NCI-H1417 (cell line): Measurements from ENCODE around the gene DCDC2C.

Source experiments
- DNase-seq, 3 experiments: peaks; one replicate each; lab custom pipeline; 2025; lab: John Stamatoyannopoulos, UW

The DCDC2C gene

DNA sequence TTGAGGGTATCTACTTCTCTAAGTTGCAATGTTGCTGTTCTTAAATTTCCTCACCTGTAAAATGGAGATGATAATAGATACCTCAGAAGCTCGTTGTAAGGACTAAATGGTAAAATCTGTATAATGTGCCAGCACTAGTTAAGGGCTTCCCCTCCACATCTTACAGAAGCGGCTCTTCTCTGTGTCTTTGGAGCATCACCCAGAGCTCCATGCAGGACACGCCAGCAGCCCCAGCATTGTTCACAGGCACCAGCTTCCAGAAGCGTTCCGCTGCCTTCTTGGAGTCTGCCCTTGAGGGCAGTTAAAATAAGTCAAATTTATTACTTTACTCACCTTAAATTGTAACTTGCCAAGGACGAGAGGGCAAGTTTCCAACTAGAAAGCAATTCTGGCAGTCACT, 5.8 kb downstream of the DCDC2C start:
- no peak for DNase-seq

DNA sequence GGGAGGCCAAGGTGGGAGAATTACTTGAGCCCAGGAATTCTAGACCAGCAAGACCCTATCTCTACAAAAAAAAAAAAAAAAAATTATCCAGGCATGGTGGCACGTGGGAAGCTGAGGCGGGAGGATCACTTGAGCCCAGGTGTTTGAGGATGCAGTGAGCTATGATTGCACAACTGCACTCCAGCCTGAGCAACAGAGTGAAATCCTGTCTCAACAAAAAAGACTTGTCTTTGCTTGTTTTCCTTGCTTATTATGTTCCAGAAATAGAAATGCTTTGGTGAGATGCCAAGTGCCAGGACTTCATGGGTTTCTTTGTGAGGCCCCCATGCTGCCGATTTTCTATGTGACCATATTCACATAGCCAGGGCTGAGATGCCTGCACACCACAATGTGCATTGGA, 9.0 kb downstream of the DCDC2C start:
- no peak for DNase-seq

DNA sequence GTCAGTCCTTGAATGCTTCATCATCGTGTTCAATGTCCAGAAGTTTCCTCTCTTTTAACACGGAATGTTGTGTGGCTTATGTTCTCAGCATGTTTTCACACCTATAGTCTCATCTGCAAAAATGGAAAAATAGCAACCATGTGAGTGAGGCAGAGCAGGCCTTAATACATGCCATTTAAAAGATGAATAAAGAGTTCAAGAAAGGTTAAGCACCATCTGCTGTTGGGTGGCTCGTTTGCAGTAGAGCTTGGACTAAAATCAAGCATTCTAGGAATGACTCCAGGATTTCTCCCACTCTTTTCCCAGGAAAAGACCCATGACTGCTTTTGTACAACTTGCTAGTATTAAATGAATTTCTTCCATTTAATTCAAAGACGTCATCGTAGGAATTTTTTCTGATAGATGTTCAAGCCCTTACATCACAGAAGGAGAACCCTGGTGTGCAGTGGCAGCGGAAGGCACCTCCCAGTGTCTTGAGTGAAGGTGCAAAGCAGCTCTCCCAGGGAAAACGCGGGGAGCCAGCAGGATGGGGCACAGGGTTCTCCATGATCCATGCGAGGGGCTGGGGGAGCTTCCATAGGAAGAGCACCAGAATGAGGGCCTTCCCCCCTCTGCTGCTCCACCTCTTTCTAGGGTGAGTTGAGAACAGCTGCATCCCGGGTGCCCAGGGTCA, 9.6 kb downstream of the DCDC2C start:
- no peak for DNase-seq

DNA sequence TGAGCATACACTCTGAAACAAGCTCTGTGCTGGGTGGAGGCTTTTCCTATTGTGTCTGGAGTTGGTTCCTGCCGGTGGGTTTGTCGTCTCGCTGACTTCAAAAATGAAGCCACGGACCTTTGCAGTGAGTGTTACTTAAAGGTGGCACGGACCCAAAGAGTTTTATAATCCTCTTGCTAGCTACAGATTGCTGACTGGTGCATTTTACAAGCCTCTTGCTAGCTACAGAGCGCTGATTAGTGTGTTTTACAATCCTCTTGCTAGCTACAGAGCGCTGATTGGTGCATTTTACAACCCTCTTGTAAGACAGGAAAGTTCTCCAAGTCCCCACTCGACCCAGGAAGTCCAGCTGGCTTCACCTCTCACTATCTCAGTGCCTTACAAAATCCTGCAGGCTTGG, 15.3 kb downstream of the DCDC2C start:
- no peak for DNase-seq

DNA sequence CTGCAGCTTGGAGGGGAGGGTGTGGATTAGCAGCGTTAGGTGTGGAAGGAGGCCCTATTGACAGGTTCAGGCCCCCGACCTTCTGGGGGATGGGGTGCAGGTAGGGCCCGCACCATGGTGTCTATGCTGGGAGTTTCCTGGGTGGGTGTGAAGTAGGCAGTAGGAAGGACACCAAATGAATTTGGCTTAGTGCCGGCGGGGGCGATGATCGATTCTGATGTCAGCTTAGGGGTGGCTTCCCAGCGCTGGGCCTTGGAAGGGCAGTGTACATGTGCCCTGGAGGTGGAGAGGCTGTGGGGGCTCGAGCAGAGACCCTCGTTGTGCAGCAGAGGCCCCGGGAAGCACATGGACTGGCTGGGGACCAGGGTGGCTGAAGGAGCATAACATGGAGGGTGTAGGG, 21.6 kb downstream of the DCDC2C start:
- no peak for DNase-seq

DNA sequence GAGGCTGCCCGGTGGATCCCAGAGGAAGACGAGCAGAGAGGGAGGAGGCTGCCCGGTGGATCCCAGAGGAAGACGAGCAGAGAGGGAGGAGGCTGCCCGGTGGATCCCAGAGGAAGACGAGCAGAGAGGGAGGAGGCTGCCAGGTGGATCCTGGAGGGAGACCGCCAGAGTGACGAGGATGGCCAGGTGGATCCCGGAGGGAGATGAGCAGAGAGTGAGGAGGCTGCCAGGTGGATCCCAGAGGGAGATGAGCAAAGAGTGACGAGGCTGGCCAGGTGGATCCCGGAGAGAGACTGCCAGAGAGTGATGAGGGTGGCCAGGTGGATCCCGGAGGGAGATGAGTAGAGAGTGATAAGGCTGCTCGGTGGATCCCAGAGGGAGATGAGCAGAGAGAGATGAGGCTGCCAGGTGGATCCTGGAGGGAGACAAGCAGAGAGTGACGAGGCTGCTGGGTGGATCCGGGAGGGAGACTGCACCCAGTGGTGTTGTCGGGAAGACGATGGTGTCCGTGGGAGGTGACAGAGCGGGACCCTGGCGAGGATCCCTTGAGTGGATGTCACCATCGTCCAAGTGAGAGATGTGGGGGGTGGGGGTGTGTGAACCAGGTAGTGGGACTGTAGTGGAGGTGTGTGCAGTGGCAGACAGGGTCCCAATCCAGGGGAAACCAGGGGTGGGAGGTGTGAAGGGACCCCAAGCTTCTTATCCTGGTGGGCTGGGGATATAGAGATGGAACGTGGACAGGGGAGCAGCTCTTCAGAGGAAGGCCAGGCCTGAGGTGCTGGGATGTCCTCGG, 22.3 kb downstream of the DCDC2C start:
- DNase-seq = no peak

DNA sequence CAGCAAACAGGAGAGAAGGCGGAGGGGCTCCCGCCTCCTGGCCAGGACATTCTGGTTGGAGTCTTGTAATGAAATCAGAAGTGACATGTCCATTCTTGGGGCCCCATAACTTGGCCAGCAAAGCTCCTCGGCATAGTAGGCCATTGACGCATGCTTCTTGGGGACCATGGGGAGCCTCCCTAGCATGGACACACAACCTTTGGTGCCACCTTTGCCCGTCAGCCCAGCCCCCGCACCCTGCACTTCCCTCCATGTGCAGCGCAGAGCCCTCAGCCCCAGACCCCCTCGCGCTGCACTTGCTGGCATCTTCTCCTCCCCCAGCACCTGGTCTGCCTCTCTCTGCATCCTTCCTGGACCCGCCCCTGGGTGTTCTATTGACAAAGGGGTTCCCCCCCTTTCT, 23.1 kb downstream of the DCDC2C start:
- DNase-seq = peak in 1 of 3 experiments; percentile 33

DNA sequence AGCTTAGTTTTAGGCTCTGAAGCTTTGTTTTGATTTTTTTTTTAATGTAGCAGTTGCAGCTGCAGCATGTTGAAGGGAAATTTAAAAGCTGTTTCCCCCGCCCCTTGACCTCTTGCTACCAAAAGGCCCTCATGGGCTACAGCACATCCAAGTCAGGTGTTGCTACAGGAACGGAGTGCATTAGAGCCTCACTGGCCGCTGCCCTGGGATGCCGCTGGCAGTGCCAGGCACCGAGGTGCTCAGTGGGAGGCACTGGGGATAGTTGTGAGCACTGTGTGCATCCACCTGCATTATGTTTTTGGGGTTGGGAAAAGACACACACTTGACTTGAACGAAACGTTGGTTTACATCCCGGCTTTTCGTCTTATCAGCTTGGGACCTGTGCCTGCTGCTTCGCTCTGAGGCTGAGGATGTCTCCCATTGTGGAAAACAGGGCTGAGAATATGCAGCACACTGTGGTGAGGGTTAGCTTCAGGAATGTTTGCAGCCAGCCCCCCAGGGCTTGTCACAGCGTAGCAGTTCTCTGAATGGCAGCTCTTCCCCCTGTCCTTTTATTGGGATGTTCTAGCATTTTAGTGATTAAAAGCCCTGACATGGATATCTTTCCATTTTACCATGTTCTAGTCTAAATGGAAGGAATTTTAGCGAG, 24.1 kb downstream of the DCDC2C start:
- peak in 2 of 3 experiments; percentile 42 to 63 for DNase-seq

DNA sequence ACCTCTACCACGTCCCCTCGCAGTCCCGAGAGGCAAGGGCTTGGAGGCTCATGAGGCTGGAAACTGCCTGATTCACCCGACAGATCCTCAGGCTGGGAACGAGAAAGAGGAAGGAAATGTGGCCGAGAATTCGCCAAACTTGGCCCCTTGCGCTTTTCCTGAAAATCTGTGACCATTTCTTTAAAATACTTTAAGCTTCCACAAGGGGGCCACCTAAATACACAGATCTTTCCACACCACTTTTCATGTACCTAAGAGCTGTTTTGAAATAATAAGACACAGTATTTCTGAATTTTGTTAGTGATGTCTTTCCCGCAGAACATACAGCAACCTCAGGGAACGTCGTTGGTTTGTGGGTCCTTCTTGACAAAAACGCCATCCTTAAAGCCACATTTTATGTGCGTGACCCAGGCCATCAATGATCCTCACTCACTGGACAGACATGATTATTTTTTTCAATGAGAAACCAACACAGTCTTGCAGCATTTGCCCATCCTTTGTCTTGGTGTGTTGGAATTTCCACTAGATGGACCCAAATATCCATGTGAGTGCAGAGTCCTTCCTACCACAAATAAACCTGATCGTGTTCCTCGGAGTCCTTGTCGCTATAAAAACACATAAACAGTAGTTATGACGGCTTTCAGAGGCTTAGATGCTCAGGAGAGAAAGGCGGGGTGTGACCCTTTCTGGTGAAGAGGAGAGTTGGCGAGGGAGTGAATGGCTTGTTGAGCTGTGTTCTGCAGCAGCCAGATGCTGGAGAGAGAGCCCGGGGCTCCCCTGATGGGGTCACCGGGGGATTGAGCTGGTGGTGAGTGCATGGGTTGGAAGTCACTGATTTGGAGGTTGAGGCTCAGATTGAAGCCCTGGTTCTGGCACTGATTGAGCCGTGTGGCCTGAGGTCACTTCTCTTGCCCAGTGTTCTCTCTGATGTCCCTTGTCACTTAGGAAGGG, 25.0 kb downstream of the DCDC2C start:
- DNase-seq = peak; percentile 76 to 91 (median 78)

DNA sequence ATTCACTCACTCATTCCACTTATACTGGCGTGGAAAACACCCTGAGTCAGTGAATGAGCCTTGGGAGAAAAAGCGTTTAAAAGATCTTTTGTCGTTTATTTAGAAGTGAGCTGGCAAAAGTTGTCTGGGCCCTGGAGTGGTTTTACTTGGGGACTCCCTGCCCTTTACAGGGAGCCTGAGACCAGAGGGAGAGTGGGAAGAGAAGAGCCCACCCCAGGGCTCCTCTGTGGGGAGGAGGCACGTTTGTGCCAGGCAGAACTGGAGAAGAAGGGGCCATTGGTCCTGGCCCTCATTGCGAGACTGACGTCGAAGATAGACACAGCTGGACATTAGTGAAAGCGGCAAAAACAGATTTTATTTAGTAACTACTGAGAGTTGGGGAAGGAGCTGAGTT, 25.7 kb downstream of the DCDC2C start:
- no peak for DNase-seq

DNA sequence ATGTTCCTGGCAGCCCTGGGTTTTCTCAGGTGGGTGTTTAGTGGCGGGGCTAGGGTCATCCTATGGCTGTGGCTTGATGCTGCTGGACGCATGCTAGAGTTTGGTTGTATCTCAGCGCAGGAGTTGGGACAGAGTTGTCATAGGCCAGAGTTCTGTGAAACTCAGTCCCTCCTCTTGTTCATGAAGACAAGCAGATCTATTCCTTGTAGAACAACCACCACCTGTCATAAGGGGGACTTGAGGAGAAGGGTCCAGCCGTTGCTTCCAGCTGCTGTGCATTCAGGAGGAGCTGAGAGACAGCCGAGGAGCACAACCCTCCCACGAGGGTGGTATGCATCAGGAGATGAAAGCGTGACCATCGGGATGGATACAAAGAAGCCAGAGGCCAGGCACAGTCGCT, 26.4 kb downstream of the DCDC2C start:
- no peak for DNase-seq

DNA sequence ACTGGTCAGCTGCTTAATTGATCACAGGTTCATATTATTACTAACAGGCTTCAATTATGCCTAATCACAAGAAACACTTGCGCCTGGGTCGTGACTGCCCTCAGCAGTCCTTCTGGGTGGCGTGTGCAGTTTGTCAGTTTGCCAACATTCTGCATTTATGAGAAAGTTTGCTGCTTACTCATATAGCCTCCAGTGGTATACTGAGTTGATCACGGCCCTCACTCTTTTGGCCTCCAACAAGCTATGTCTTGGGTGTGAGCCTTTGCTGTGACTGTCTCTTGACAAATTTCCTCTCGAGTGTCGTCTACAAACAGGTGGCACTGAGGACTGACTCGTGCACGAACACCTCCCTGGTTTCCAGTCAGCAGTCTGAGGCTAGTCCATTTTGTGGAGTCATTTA, 27.3 kb downstream of the DCDC2C start:
- DNase-seq = no peak

DNA sequence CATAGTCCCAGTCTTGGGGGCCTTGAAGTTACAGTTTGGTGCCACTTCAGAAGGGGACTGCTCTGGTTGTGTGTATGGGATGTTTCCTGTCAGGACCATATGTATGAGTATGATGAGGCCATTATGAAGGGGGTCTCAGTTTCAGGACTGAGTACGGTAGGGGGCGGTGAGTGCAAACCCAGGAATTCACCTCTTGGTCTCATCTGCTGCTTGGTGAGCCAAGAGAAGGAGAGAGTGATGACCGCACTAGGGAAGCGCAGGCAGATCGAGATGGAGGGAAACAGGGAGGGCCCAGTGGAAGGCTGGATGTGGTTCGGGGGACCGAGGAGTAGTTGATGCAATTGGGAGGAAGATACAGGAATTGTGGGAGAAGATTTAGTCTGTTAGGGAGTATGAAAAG, 28.5 kb downstream of the DCDC2C start:
- DNase-seq = no peak

DNA sequence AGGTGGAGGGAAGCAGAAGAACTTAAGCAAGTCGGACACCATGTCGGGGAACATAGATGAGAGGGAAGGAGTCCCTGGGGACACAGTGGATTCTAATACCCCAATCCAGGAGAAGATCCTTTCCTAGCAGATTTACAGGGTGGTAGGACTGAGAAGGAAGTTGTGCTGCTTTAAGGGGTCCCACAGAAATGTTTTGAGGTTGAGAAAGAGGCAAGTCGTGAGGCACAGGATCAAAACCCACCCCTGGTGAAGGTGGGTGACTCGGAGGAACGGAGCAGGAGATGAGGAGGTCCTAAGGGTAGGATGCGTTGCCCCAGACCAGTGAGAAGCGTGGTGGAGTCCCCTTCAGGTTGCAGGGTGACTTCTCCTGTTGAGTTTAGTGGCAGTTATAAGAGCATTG, 32.7 kb downstream of the DCDC2C start:
- DNase-seq = no peak

DNA sequence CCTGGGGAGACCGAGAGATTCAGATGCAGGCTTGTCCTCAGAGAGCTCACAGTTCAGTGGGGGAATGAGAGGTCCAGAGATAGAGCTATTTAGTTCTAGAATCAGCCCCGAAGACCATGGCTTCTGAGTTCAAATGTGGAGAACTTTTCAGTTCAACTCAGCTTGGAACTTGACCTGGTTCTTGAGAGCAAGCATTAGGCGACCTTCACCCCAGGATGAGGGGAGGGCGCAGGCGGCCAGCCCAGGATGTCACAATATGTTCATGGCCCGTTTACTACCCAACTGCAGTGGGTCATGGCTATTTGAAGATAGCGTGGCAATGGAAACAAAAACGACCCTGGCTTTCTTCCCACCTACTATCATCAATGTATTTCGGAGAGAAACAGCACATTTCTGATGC, 33.8 kb downstream of the DCDC2C start:
- no peak for DNase-seq

DNA sequence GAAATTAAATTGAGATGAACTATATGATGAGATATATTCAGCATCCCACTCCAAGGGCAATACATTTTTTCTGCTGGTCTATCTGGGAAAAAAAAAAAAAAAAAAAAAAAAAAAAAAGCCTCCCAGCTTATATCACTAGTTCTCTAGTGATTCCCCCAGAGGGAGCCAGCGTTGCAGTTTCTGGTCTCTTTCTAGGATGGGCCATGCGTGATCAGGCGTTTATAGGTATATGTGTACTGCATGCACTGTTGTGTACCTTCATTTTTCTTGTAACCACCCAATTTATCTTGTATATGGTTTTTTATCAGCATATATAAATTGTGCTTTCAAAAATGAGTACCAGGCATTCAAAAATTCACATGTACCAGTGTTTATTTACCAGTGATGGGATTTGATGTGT, 35.1 kb downstream of the DCDC2C start:
- DNase-seq = peak in 2 of 3 experiments; percentile 51 to 60

DNA sequence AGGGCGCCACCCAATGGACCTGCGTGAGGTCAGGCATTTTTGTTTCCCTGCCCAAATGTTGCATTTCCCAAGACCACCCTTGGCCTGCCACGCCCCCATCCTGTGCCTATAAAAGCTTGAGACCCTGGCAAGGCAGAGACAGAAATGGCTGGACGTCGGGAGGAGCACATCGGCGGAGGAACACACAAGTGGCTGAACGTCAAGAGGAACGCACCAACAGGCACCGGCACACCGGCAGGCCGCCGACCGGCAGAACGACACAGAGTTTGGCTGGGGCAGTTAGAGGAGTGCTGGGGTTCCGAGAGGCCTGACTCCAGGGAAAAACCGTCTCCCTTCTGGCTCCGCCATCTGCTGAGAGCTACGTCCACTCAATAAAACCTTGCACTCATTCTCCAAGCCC, 35.9 kb downstream of the DCDC2C start:
- DNase-seq = no peak

DNA sequence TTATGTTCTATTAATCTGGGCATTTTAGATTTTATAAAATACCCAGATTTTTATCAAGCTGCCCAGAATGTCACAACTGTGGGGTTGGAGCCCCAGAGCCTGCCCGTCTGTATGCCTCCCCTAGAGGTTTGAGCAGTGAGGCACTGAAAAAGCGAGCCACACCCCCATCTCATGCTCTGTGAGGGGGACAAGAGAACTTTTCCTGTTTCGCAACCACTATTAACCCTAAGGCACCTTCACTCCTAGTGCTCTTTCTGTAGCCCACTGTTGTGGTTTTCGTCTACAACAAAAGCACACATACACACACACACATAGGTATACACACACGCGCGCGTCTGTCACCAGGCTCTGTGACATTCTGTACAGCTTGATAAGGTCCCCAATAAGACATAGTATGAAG, 38.0 kb downstream of the DCDC2C start:
- DNase-seq = no peak

DNA sequence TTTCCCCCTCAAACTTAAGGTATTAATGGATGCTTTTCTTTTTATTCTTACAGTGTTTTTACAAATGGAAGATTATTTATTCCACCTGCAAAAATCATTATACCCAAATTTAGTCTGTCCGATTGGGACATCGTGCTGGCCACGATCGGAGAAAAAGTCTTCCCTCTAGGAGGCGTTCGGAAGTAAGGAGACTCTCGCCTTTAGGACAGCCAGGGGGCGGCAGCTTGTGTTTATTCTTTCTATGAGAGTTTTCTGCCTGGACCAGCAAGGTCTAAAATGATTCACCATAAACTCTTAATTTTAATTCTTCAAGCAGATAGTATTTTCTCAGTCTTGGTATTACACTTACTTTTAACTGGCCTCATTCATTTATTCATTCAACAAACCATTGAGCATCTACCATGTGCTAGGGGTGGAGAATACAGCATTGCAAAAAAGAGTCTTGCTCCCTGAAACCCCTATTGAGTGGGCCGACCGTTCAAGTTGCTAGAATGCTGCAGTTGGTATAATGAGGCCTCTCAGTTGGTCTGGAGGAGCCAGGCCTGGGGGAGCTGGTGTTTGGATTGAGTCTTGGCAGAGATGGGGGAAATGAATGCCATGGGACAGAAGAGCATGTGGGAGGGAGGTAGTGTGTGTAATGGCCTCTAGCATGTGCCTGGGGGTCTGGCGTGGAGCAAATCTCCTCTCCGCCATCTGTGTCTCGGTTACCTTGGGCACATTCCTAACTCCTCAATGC, 38.7 kb downstream of the DCDC2C start:
- DNase-seq = no peak

DNA sequence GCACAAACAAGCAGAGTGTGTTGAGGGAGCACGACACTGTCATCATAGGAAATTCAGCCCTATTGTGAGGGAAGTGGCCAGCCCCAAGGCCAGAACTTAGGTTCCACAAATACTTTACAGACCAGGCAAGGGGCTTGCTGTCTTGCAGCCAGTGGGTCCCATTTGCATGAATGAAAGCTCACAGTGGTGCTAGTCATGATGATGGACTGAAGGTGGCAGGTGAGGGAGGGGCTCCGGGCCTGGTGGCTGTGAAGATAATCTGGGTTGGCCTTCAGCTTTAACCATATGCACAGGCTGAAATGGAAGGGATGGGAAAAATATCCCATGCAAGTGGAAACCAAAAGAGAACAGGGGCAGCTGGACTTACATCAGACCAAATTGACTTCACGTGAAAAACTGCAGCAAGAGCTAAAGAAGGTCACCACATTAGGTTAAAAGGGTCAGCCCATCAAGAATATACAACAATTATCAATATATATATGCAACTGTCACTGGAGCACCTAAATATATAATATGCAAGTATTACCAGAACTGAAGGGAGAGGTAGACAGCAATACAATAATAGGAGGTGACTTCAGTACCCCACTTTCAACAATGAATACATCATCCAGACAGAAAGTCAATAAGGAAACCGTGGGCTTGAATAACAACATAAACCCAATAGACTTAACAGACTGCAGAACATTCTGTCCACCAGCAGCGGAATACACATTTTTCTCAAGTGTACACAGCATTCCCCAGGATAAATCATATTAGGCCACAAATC, 39.6 kb downstream of the DCDC2C start:
- no peak for DNase-seq
